H9 (cell line): ENCODE results near the gene SH3BP5. TPM values are rescaled to one million over a fixed set of nuclear protein-coding genes. Genes with fewer than 3 reads are reported as not detected.
A peak's percentile ranks its signal among the peaks of the same experiment; 100 is the strongest.

Experiments
- DNase-seq: peaks from one replicate; pipeline ENCODE4 v3.0.0-alpha.2; 2017
- H2AFZ ChIP-seq: one replicate; pipeline ENCODE4 v1.6.1; 2013; ENCODE audit warnings: mild to moderate bottlenecking, low read length, control low read depth, moderate library complexity
- H2AK5ac ChIP-seq: 2 replicates; pipeline ENCODE4 v1.6.1; 2013; ENCODE audit warnings: low read length, control low read depth, mixed read lengths; ENCODE audit not compliant: insufficient read length
- H2BK120ac ChIP-seq: one replicate; pipeline ENCODE4 v1.6.1; 2013; ENCODE audit warnings: low read depth, mild to moderate bottlenecking, low read length, control low read depth, inconsistent platforms; ENCODE audit not compliant: poor library complexity, severe bottlenecking
- H2BK12ac ChIP-seq: 2 replicates; pipeline ENCODE4 v1.6.1; 2013; ENCODE audit warnings: low read length, control low read depth, mixed read lengths, low read depth; ENCODE audit not compliant: insufficient read length
- H2BK15ac ChIP-seq: 2 replicates; pipeline ENCODE4 v1.6.1; 2013; ENCODE audit warnings: low read depth, low read length, control low read depth
- H2BK20ac ChIP-seq: one replicate; pipeline ENCODE4 v1.6.1; 2013; ENCODE audit warnings: low read depth, mild to moderate bottlenecking, low read length, control low read depth, inconsistent platforms; ENCODE audit not compliant: poor library complexity, severe bottlenecking
- H2BK5ac ChIP-seq: 2 replicates; pipeline ENCODE4 v1.6.1; 2013; ENCODE audit warnings: low read length, control low read depth, mixed read lengths; ENCODE audit not compliant: insufficient read length
- H3K14ac ChIP-seq: 2 replicates; pipeline ENCODE4 v1.6.1; 2013; ENCODE audit warnings: low read length, control low read depth; ENCODE audit not compliant: insufficient read depth
- H3K18ac ChIP-seq: 2 replicates; pipeline ENCODE4 v1.6.1; 2013; ENCODE audit warnings: low read depth, mild to moderate bottlenecking, mixed read lengths, low read length, control low read depth; ENCODE audit not compliant: insufficient read length
- H3K23ac ChIP-seq: 2 replicates; pipeline ENCODE4 v1.6.1; 2013; ENCODE audit warnings: low read length, control low read depth, mixed read lengths, low read depth; ENCODE audit not compliant: insufficient read length
- H3K23me2 ChIP-seq: 2 replicates; pipeline ENCODE4 v1.6.1; 2013; ENCODE audit warnings: low read depth, mild to moderate bottlenecking, mixed read lengths, low read length, control low read depth; ENCODE audit not compliant: insufficient read length, poor library complexity, severe bottlenecking
- H3K27ac ChIP-seq: 2 replicates; pipeline ENCODE4 v1.5.1; 2013; ENCODE audit warnings: low read length, control low read depth, mixed read lengths, low read depth; ENCODE audit not compliant: insufficient read length
- H3K27me3 ChIP-seq: 2 replicates; pipeline ENCODE4 v1.6.1; 2013; ENCODE audit warnings: low read length, control low read depth, inconsistent platforms; ENCODE audit not compliant: insufficient read depth
- H3K4ac ChIP-seq: 2 replicates; pipeline ENCODE4 v1.6.1; 2013; ENCODE audit warnings: low read depth, mild to moderate bottlenecking, control low read depth, inconsistent platforms, low read length, moderate library complexity
- H3K4me1 ChIP-seq: 2 replicates; pipeline ENCODE4 v1.6.1; 2013; ENCODE audit warnings: low read length, control low read depth, inconsistent platforms; ENCODE audit not compliant: insufficient read depth
- H3K4me2 ChIP-seq: 2 replicates; pipeline ENCODE4 v1.6.1; 2013; ENCODE audit warnings: low read length, control low read depth, mixed read lengths; ENCODE audit not compliant: insufficient read length, insufficient read depth
- H3K56ac ChIP-seq: 2 replicates; pipeline ENCODE4 v1.6.1; 2013; ENCODE audit warnings: low read depth, mild to moderate bottlenecking, mixed read lengths, low read length, control low read depth; ENCODE audit not compliant: insufficient read length
- H3K79me1 ChIP-seq: 2 replicates; pipeline ENCODE4 v1.6.1; 2013; ENCODE audit warnings: low read depth, mild to moderate bottlenecking, moderate library complexity, low read length, control low read depth, inconsistent platforms; ENCODE audit not compliant: insufficient read depth, poor library complexity, severe bottlenecking
- H3K79me2 ChIP-seq: 2 replicates; pipeline ENCODE4 v1.6.1; 2013; ENCODE audit warnings: low read length, control low read depth, inconsistent platforms; ENCODE audit not compliant: insufficient read depth
- H3K9ac ChIP-seq: 2 replicates; pipeline ENCODE4 v1.6.1; 2013; ENCODE audit warnings: low read length, control low read depth, mixed read lengths; ENCODE audit not compliant: insufficient read length; ENCODE audit errors: extremely low read depth
- H3K9me3 ChIP-seq: one replicate; pipeline ENCODE4 v1.6.1; 2013; ENCODE audit warnings: low read depth, low read length, inconsistent platforms; ENCODE audit not compliant: control insufficient read depth
- H3T11ph ChIP-seq: one replicate; pipeline ENCODE4 v1.6.1; 2013; ENCODE audit warnings: mild to moderate bottlenecking, low read length, control low read depth, inconsistent platforms
- H4K20me1 ChIP-seq: one replicate; pipeline ENCODE4 v1.6.1; 2013; ENCODE audit not compliant: control insufficient read depth, insufficient read length, insufficient read depth
- H4K5ac ChIP-seq: 2 replicates; pipeline ENCODE4 v1.6.1; 2013; ENCODE audit warnings: low read depth, mild to moderate bottlenecking, mixed read lengths, low read length, control low read depth; ENCODE audit not compliant: insufficient read length
- H4K8ac ChIP-seq: replicated peaks from 2 replicates; pipeline ENCODE4 v1.6.1; 2013; ENCODE audit warnings: low read length, control low read depth, mixed read lengths, low read depth; ENCODE audit not compliant: insufficient read length
- H4K91ac ChIP-seq: 2 replicates; pipeline ENCODE4 v1.6.1; 2013; ENCODE audit warnings: low read depth, mild to moderate bottlenecking, moderate library complexity, mixed read lengths, low read length, control low read depth; ENCODE audit not compliant: insufficient read length
- H3K27ac Mint-ChIP-seq, 3 experiments: 2 replicates in 2 of 3; 3 replicates in 1 of 3; pipeline ENCODE4 v1.8.0; 2020 to 2021; ENCODE audit warnings: mixed read lengths in 3 of 3, mild to moderate bottlenecking in 1 of 3, moderate library complexity in 1 of 3
- H3K27me3 Mint-ChIP-seq: 2 replicates; pipeline ENCODE4 v1.8.0; 2021; ENCODE audit warnings: low read depth, mild to moderate bottlenecking, moderate library complexity, mixed read lengths
- H3K36me3 Mint-ChIP-seq, 3 experiments: 2 replicates in 2 of 3; 3 replicates in 1 of 3; pipeline ENCODE4 v1.8.0; 2020 to 2021; ENCODE audit warnings: low read depth in 3 of 3, mixed read lengths in 3 of 3; ENCODE audit not compliant: insufficient read depth in 1 of 3
- H3K4me1 Mint-ChIP-seq, 2 experiments: 2 replicates each; pipeline ENCODE4 v1.8.0; 2020; ENCODE audit warnings: mixed read lengths in 2 of 2
- H3K4me3 Mint-ChIP-seq, 2 experiments: 2 replicates in 1 of 2; 3 replicates in 1 of 2; pipeline ENCODE4 v1.8.0; 2020 to 2021; ENCODE audit warnings: mild to moderate bottlenecking in 2 of 2, mixed read lengths in 2 of 2, moderate library complexity in 1 of 2
- H3K9me3 Mint-ChIP-seq, 2 experiments: 2 replicates in 1 of 2; 3 replicates in 1 of 2; pipeline ENCODE4 v1.8.0; 2020; ENCODE audit warnings: mild to moderate bottlenecking in 2 of 2, mixed read lengths in 2 of 2, moderate library complexity in 1 of 2
- CTCF ChIP-seq: fragments of 200-600 bp; sonication (generic); conservative IDR thresholded peaks from 3 replicates; pipeline ENCODE4 v1.8.0; 2021; ENCODE audit warnings: antibody characterized with exemption, mild to moderate bottlenecking
- WGBS: extraction: QIAGEN DNeasy Blood & Tissue Kit; methylation state at CpG from one replicate; pipeline ENCODE4 v1.1.7; 2013; ENCODE audit warnings: missing lambda C conversion rate, low lambda C conversion rate, mixed read lengths; ENCODE audit not compliant: insufficient read length; ENCODE audit errors: extremely low coverage; 5-methylcytosine and 5-hydroxymethylcytosine counted together
- total RNA-seq: library from RNA; stranded (reverse); gene quantifications from 2 replicates; pipeline ENCODE4 v1.2.1, GENCODE V29; 2021

SH3BP5 gene
- total RNA-seq, 1 experiment from 2014 or later, result 6.8 TPM

- Histone ChIP-seq H2AFZ (no peak overlapping the region), H3K18ac (no peak overlapping the region), H2BK5ac (no peak overlapping the region), H3K4me1 (peaks cover 9% of the 10 kb centered on the region; the same call in 1 of the 2 replicates), H4K5ac (no peak overlapping the region), H2BK120ac (no peak overlapping the region), H3K4me2 (no peak overlapping the region), H4K8ac (no peak overlapping the region), H4K91ac (no peak overlapping the region), H2AK5ac (no peak overlapping the region), H2BK15ac (no peak overlapping the region), H3K9ac (no peak overlapping the region), H3K79me2 (no peaks in the 10 kb centered on the region), H3K4ac (no peak overlapping the region), H3K9me3 (no peaks in the 10 kb centered on the region), H3K23me2 (no peaks in the 10 kb centered on the region), H3K56ac (no peak overlapping the region), H3K79me1 (no peaks in the 10 kb centered on the region), H3K23ac (no peak overlapping the region), H4K20me1 (no peaks in the 10 kb centered on the region), H3K14ac (no peak overlapping the region), H3K27me3 (no peaks in the 10 kb centered on the region), H3T11ph (no peak overlapping the region), H2BK12ac (no peak overlapping the region), H2BK20ac (no peak overlapping the region), H3K27ac (no peak overlapping the region)
- Mint-ChIP-seq H3K9me3 (no peaks in the 10 kb centered on the region; a peak in 1 of 5 replicates), H3K36me3 (peaks cover 0 to 13% (median 4%) of the 10 kb centered on the region in 3 experiments; a peak in 2 of 7 replicates), H3K4me1 (peaks cover 34 to 37% of the 10 kb centered on the region in 2 experiments), H3K27ac (peak overlapping the region in 2 of 3 experiments; percentile 31 to 50; a peak in 3 of 7 replicates), H3K4me3 (no peak overlapping the region), H3K27me3 (no peaks in the 10 kb centered on the region)
- no peak for DNase-seq
- no CpG with 5 or more reads among the region's 5 CpGs for WGBS
- no peak for TF ChIP-seq CTCF
These were observed 25.4 kb downstream of the SH3BP5 start for GRCh38 chr3:15306979-15307359.
